Activated CD4-positive, alpha-beta T cell treated with anti-CD3 and anti-CD28 coated beads for 1 hour (primary cell): ENCODE results near the gene PHIP.
A peak's percentile ranks its signal among the peaks of the same experiment; 100 is the strongest.
"Not testable (repeated sequence)": the region's sequence is repeated elsewhere in the genome, so short reads cannot be mapped to it uniquely, and the experiment has no call there.

Source experiments
- DNase-seq: peaks from one replicate; pipeline ENCODE4 v3.0.0-alpha.2; 2020

The PHIP gene

GRCh38 chr6:79078075-79078969 lies at the start of gene PHIP:
PHIP (minus strand) TSS chr6:79078254; CDS start chr6:79078068, 186 bp downstream.
- DNase-seq, result peak; percentile 86

GRCh38 chr6:79127660-79128059 lies 49.6 kb upstream of the PHIP start:
- DNase-seq, result no peak

GRCh38 chr6:79119217-79119616 lies 41.2 kb upstream of the PHIP start:
- DNase-seq, result no peak

- no peak for DNase-seq
These were observed 39.7 kb upstream of the PHIP start for GRCh38 chr6:79117752-79118151.

- no peak for DNase-seq
These were observed 37.6 kb upstream of the PHIP start for GRCh38 chr6:79115553-79116182.

DNA sequence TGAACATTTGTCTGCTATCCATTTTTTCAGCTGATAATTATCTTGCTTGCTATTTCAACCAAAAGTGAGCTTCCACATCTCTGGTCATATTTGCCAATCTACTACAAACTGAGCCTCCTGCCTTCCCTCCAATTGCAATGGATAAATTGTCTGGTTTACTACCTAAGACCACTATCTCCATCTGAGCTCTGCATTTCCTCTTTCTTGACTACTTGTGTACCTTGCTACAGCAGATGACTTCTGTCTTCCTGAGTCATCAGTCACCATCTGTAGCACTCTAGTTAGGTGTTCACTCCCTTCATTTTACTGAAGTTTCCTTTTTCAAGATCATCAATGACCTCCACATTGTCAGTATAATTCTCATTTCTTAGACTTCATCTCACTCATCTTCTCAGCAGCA lies 33.5 kb upstream of the PHIP start:
- DNase-seq, result no peak

- DNase-seq, result no peak
These were observed 23.1 kb upstream of the PHIP start for GRCh38 chr6:79101164-79101563.

DNA sequence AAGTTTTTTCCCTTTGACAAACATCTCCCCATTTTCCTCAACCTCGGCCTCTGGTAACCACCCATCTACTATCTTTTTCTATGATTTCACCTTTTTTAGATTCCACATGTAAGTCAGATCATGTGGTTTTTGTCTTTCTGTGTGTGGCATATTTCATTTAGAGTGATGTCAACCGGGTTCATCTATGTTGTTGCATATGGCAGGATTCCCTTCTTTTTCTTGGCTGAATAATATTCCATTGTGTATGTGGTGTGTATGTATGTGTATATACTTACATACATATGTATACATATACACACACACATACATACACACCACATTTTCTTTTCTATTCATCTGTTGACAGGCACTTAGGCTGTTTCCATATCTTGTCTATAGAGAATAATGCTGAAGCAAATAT lies 22.2 kb upstream of the PHIP start:
- DNase-seq, result no peak

GRCh38 chr6:79094938-79095337 lies 16.9 kb upstream of the PHIP start:
- no peak for DNase-seq

DNA sequence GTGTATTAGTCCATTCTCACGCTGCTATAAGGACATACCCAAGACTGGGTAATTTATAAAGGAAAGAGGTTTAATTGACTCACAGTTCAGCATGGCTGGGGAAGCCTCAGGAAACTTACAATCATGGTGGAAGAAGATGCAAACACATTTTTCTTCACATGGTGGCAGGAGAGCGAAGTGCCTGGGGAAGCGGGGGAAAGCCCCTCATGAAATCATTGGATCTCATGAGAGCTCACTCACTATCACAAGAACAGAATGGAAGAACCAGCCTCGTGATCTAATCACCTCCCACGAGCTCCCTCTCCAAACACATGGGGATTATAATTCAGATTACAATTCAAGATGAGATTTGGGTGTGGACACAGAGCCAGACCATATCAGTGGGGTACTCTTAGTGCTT lies 13.7 kb upstream of the PHIP start:
- not testable (repeated sequence) for DNase-seq

DNA sequence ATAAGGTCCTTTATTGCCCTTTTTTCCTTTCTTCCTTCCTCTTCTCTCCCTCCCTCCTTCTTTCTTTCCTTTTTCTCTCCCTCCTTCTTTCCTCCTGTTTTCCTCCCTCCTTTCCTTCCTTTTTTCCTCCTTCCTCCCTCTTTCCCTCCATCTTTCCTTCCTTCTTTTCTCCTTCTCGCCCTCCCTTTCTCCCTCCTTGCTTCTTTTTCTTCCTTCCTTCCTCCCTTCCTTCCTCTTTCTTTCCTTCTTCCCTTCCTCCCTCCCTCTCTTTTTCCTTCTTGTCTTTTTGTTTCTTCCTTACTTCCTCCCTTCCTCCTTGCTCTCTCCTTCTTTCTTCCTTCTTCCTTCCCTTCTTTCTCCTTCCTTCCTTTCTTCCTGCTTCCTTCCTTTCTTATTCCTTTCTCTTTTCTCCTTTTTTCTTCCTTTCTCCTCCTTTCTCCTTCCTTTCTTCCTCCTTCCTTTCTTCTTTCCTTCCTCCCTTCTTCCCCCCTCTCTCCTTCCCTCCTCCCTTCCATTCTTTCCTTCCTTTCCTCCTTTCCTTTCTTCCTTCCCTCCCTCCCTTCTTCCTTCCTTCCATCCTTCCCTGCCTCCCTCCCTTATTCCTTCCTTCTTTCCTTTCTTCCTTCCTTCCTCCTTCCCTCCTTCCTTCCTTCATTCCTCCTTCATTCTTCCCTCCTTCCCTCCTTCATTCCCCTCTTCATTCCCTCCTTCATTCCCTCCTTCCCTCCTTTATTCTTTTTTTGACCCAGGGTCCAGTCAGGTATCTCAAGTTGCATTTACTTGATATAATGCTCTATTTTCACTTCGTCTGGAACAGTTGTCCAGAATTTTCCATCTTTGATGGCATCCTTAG lies 11.7 kb upstream of the PHIP start:
- no peak for DNase-seq

GRCh38 chr6:79084693-79085092 lies 6.6 kb upstream of the PHIP start:
- DNase-seq, result no peak

GRCh38 chr6:79082304-79082703 lies 4.2 kb upstream of the PHIP start:
- no peak for DNase-seq

- no peak for DNase-seq
These were observed 3.6 kb upstream of the PHIP start for GRCh38 chr6:79081663-79082062.

DNA sequence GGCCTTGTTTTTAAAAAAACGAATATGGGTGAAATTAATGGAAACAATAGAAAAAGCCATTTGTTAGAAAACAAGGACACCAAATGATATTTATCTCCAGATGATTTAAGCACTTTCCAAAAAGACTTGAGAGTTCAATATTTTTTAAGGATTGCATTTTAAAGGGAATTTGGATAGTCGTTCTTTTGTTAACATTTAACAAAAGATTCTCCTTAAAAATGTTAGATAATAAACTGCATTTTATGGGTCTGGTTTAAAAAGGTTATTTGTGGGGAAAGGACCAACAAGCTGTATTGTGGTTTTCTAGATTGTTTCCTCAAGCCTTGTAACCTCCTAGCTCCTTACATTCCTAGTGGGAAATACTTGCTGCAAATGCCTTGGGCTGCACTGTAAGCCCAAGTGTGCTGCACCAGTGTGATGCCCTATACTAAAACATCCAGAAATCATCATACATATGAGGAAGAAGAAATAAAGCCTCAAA lies 1.5 kb upstream of the PHIP start:
- no peak for DNase-seq

DNA sequence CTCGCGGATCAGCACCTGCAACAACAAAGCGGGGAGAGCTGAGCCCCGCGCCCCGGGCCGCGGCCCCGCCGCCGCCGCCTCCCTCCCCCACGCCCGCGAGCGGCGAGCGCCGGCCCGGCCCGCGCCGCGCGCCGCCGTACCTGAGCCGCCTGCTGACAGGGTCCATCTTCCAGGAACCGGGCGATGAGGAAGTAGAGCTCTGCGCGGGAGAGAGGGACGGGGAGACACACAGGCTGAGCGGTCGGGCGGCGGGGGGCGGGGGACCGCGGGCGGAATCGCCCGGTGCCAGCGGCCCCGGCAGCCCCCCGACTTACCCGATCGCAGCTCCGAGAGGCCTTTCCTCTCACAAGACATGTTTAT lies 359 bp downstream of the PHIP start:
- no peak for DNase-seq

GRCh38 chr6:79076782-79077641 lies 1.0 kb downstream of the PHIP start:
- peak; percentile 84 for DNase-seq

DNA sequence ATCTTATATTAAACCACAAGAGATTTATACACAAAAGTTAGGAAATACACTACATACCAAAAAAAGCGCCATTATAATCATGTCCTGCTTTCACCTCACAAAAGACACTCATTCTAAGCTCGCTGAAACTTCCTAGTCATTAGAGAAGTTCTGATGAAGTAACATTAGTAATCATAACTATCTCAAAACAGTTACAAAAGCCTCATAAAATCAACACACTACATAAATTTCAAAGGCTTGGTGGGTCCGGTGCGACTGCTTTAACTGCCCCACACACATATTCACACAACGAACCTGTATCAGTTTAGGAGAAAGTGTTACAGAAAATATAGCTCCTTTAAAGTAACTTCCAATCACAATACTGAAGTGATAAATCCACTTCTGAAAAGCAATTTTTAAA lies 1.9 kb downstream of the PHIP start:
- DNase-seq, result no peak

GRCh38 chr6:79073888-79074287 lies 4.2 kb downstream of the PHIP start:
- DNase-seq, result no peak

GRCh38 chr6:79072640-79073181 lies 5.3 kb downstream of the PHIP start:
- DNase-seq, result no peak

- no peak for DNase-seq
These were observed 6.5 kb downstream of the PHIP start for GRCh38 chr6:79071547-79071946.

- DNase-seq, result no peak
These were observed 7.7 kb downstream of the PHIP start for GRCh38 chr6:79070206-79070825.
